Measurements from ENCODE around the gene ANKK1.

GRCh38 chr11:113377681-113378412, 9.7 kb upstream of the ANKK1 start:
- no peak for TF ChIP-seq RAD21 (IDR thresholded peaks at IDR 0.05; ENCODE audit: low read depth)
- no peak for TF ChIP-seq ZBTB7A (IDR thresholded peaks at IDR 0.05; ENCODE audit: low read depth)
- TF ChIP-seq MAX (IDR thresholded peaks at IDR 0.05) = no peak
- TF ChIP-seq REST (IDR thresholded peaks at IDR 0.05; ENCODE audit: low read depth) = no peak
- TF ChIP-seq TAF1 (IDR thresholded peaks at IDR 0.05; ENCODE audit: low read depth) = no peak
- no peak for TF ChIP-seq EP300 (IDR thresholded peaks at IDR 0.05; ENCODE audit: borderline replicate concordance)
- no peak for TF ChIP-seq CEBPB (IDR thresholded peaks at IDR 0.05)

Data from Ishikawa (cell line).